GM12878 (cell line): Measurements from ENCODE around the gene ORM2. TPM values are rescaled to one million over a fixed set of nuclear protein-coding genes. Genes with fewer than 3 reads are reported as not detected.

Experiments used
- ATAC-seq: fragments of 200-7000 bp; cut with Tn5 transposase; 3 replicates; pipeline ENCODE4 v1.9.1; 2020; ENCODE audit warnings: mild to moderate bottlenecking, moderate library complexity
- BruUV-seq: library from RNA; stranded (reverse); fragments of 400-500 nt; replicated peaks from 2 replicates; lab custom pipeline; 2021; lab: Mats Ljungman, UMichigan
- CTCF ChIA-PET: fragments of 300-600 bp; sonication (Branson Sonifier 250); formaldehyde crosslinking; extraction: SDS; loops from one replicate; lab custom pipeline; 2021; ENCODE audit warnings: inconsistent platforms; lab: Yijun Ruan, JAX
- POLR2A ChIA-PET: fragments of 350-600 bp; formaldehyde crosslinking; extraction: SDS; loops from one replicate; lab custom pipeline; 2021; ENCODE audit warnings: inconsistent platforms; lab: Charles Lee
- RAD21 ChIA-PET: fragments of 300-600 bp; sonication (Branson Sonifier 250); formaldehyde crosslinking; loops from one replicate; lab custom pipeline; 2023; ENCODE audit warnings: antibody characterized with exemption; ENCODE audit not compliant: unreplicated experiment; lab: Charles Lee
- SMC1A ChIA-PET: fragments of 300-600 bp; sonication (Branson Sonifier 250); formaldehyde crosslinking; loops from one replicate; lab custom pipeline; 2023; ENCODE audit not compliant: unreplicated experiment, uncharacterized antibody; lab: Charles Lee
- DNase-seq: peaks from one replicate; pipeline ENCODE4 v3.0.0-alpha.2; 2011; ENCODE audit warnings: low read depth, low spot score
- FAIRE-seq: peaks from 3 replicates; lab custom pipeline; 2011; peaks lifted over from hg19 to GRCh38; lab: Jason Lieb, UNC
- H2AFZ ChIP-seq: 2 replicates; pipeline ENCODE4 v1.6.0; 2011; ENCODE audit warnings: low read depth, low read length, control low read depth; ENCODE audit not compliant: control insufficient read depth
- H3K27ac ChIP-seq: 2 replicates; pipeline ENCODE4 v1.5.1; 2011; ENCODE audit warnings: control low read depth; ENCODE audit not compliant: control insufficient read depth, insufficient read depth
- H3K27me3 ChIP-seq, 2 experiments: replicated peaks in 1 of 2; 2 replicates each; pipeline versions ENCODE4 v1.6.0 to v1.6.1; 2011; ENCODE audit warnings: low read length in 1 of 2; ENCODE audit not compliant: control insufficient read depth in 2 of 2, insufficient read depth in 2 of 2
- H3K36me3 ChIP-seq, 2 experiments: 2 replicates each; pipeline ENCODE4 v1.5.1; 2011; ENCODE audit warnings: low read length in 1 of 2; ENCODE audit not compliant: control insufficient read depth in 2 of 2, insufficient read depth in 2 of 2
- H3K4me1 ChIP-seq: 2 replicates; pipeline ENCODE4 v1.6.1; 2011; ENCODE audit warnings: mild to moderate bottlenecking, low read length, moderate library complexity, mixed read lengths; ENCODE audit not compliant: control insufficient read depth, insufficient read depth
- H3K4me2 ChIP-seq: 2 replicates; pipeline ENCODE4 v1.6.0; 2011; ENCODE audit warnings: control low read depth; ENCODE audit not compliant: control insufficient read depth, insufficient read depth
- H3K4me3 ChIP-seq: fragments of 200-600 bp; sonication (generic); 2 replicates; pipeline ENCODE4 v1.5.1; 2016
- H3K79me2 ChIP-seq: 2 replicates; pipeline ENCODE4 v1.6.0; 2011; ENCODE audit warnings: low read length; ENCODE audit not compliant: control insufficient read depth, insufficient read depth
- H3K9ac ChIP-seq: 2 replicates; pipeline ENCODE4 v1.8.0; 2011; ENCODE audit warnings: low read length, control low read depth, mixed read lengths; ENCODE audit not compliant: control insufficient read depth, insufficient read depth
- H3K9me3 ChIP-seq: replicated peaks from 3 replicates; pipeline ENCODE4 v1.5.1; 2011; ENCODE audit warnings: mild to moderate bottlenecking, low read length; ENCODE audit not compliant: control insufficient read depth, insufficient read depth
- H4K20me1 ChIP-seq: 2 replicates; pipeline ENCODE4 v1.6.0; 2011; ENCODE audit not compliant: control insufficient read depth, insufficient read depth
- BMI1 ChIP-seq: fragments of 450-650 bp; IDR thresholded peaks from 2 replicates; pipeline ENCODE4 v1.6.1; 2016; ENCODE audit warnings: mild to moderate bottlenecking, moderate library complexity, borderline replicate concordance
- FOS ChIP-seq: IDR thresholded peaks from 3 replicates; pipeline ENCODE4 v1.6.1; 2011; ENCODE audit warnings: borderline replicate concordance; ENCODE audit not compliant: insufficient read length; ENCODE audit errors: extremely low read depth
- KAT2A ChIP-seq: conservative IDR thresholded peaks from 2 replicates; pipeline ENCODE4 v1.6.1; 2011; ENCODE audit warnings: low read depth, low read length; ENCODE audit not compliant: control insufficient read depth
- LARP7 ChIP-seq: fragments of 450-650 bp; IDR thresholded peaks from 2 replicates; pipeline ENCODE4 v1.6.1; 2017; ENCODE audit warnings: mild to moderate bottlenecking
- NFYB ChIP-seq: IDR thresholded peaks from 2 replicates; pipeline ENCODE4 v1.6.1; 2011; ENCODE audit warnings: low read depth, mild to moderate bottlenecking, low read length, improper control_type of control experiment, moderate library complexity; ENCODE audit not compliant: insufficient read depth
- NR2C1 ChIP-seq: fragments of 450-650 bp; IDR thresholded peaks from 2 replicates; pipeline ENCODE4 v1.6.1; 2017; ENCODE audit warnings: antibody characterized with exemption, mild to moderate bottlenecking, moderate library complexity
- NR2F1 ChIP-seq: fragments of 450-650 bp; conservative IDR thresholded peaks from 2 replicates; pipeline ENCODE4 v1.6.1; 2017; ENCODE audit warnings: mild to moderate bottlenecking
- NRF1 ChIP-seq: conservative IDR thresholded peaks from 2 replicates; pipeline ENCODE4 v1.6.1; 2011; ENCODE audit warnings: mild to moderate bottlenecking, low read depth, low read length, improper control_type of control experiment
- POLR2A ChIP-seq: IDR thresholded peaks from 2 replicates; pipeline ENCODE4 v1.6.1; 2011; ENCODE audit warnings: low read depth, mild to moderate bottlenecking, low read length
- POU2F2 ChIP-seq: IDR thresholded peaks from 3 replicates; pipeline ENCODE4 v1.6.1; 2011; ENCODE audit warnings: low read depth, mild to moderate bottlenecking, low read length, borderline replicate concordance
- SIN3A ChIP-seq: IDR thresholded peaks from 2 replicates; pipeline ENCODE4 v1.6.1; 2012; ENCODE audit warnings: low read depth, low read length, improper control_type of control experiment
- SMAD1 ChIP-seq: fragments of 450-650 bp; IDR thresholded peaks from 2 replicates; pipeline ENCODE4 v1.6.1; 2018; ENCODE audit warnings: mild to moderate bottlenecking, low read depth; ENCODE audit not compliant: partially characterized antibody
- TAF1 ChIP-seq: IDR thresholded peaks from 2 replicates; pipeline ENCODE4 v1.6.1; 2011; ENCODE audit warnings: mild to moderate bottlenecking, low read depth, low read length, borderline replicate concordance
- ZNF384 ChIP-seq: IDR thresholded peaks from 2 replicates; pipeline ENCODE4 v1.6.1; 2012; ENCODE audit warnings: low read depth, mild to moderate bottlenecking, low read length, improper control_type of control experiment, borderline replicate concordance
- WGBS: methylation state at CpG from one replicate; pipeline ENCODE4 v1.1.6; 2016; ENCODE audit warnings: low lambda C conversion rate; ENCODE audit not compliant: insufficient replicate concordance, insufficient coverage; ENCODE audit errors: missing lambda C conversion rate; 5-methylcytosine and 5-hydroxymethylcytosine counted together
- in situ Hi-C: fragments of 300-500 bp; cut with MboI; formaldehyde crosslinking; loops from 9 replicates; pipeline ENCODE4 v1.14.3; 2018; ENCODE audit warnings: mixed read lengths
- intact Hi-C: fragments of 100-400 bp; cut with micrococcal nuclease; formaldehyde crosslinking; loops from one replicate; pipeline ENCODE4 v1.14.2; 2022; ENCODE audit not compliant: unreplicated experiment
- polyA plus RNA-seq, 11 experiments: library from polyadenylated mRNA; depleted of rRNA in 4 of 11; unstranded in 6 of 11; stranded (reverse) in 5 of 11; fragments of >200 nt; fragmentation: Nextera tagmentation in 4 of 11; fragmentation: Illumina TruSeq in 1 of 11; extraction: Ambion mirVana in 4 of 11; extraction: Trizol in 1 of 11; gene quantifications; 1 replicate in 1 of 11; 2 replicates in 10 of 11; pipeline versions ENCODE4 v1.2.1 to v1.2.3, GENCODE V29; 2011 to 2016; ENCODE audit warnings: inconsistent platforms in 2 of 11, missing spikeins in 2 of 11, low read depth in 1 of 11
- total RNA-seq, 4 experiments: library from RNA; depleted of rRNA in 3 of 4; stranded (reverse); fragments of >200 nt in 3 of 4; fragmentation: Illumina TruSeq in 1 of 4; extraction: Trizol in 1 of 4; gene quantifications; 2 replicates each; pipeline versions ENCODE4 v1.2.1 to v1.2.3, GENCODE V29; 2013 to 2021
- TF ChIP-seq, protein P1 (sequence below): fragments of 450-650 bp; conservative IDR thresholded peaks from 2 replicates; pipeline ENCODE4 v1.6.1; 2017; ENCODE audit warnings: mild to moderate bottlenecking, moderate library complexity
- TF ChIP-seq, protein P2 (sequence below): fragments of 450-650 bp; IDR thresholded peaks from 2 replicates; pipeline ENCODE4 v1.6.1; 2016; ENCODE audit warnings: mild to moderate bottlenecking
- TF ChIP-seq, protein P3 (sequence below): fragments of 450-650 bp; formaldehyde crosslinking; IDR thresholded peaks from 2 replicates; pipeline ENCODE4 v1.5.0; 2022; ENCODE audit warnings: mild to moderate bottlenecking, missing genetic modification characterization

ORM2 gene
- total and polyA plus RNA-seq, 10 of the 15 experiments (the other 5 are each of a cell fraction or from before 2014, with no cell fraction given) = 0.64 TPM; not detected in 9

DNA sequence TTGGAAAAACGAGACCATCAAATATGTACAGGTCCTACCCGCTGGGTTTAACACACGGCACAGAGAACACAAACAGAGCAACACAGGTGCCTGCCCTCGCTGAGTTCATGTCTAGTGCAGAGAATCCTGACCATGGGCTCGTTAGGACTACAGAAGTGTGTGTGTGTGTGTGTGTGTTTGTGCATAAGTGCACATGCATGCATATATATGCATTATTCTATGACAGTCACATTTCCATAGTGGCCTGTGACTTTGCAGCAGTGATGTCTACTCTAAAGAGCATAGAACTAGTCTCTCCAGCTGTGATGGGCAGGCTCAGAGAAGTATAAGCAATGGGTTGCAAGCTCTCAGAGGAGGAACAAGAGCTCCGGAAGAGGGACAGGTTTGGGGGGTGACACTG, 27.7 kb downstream of the ORM2 start:
- SMC1A ChIA-PET = interaction anchor here (2.0 kb wide), 1 partner anchor 33 kb away, joined by 6 read pairs; no protein-coding TSS in a partner anchor
- H3K27ac ChIP-seq = no peak overlapping the region
- DNase-seq = no peak
- no peaks in the 10 kb centered on the region for H3K9me3 ChIP-seq
- H4K20me1 ChIP-seq = peaks cover 2% of the 10 kb centered on the region; the same call in 1 of the 2 replicates
- no TSS peak for BruUV-seq
- no peak overlapping the region for H3K4me3 ChIP-seq
- FAIRE-seq = no peak
- TF ChIP-seq NR2F1 = no peak
- no peak for TF ChIP-seq ZNF384
- TF ChIP-seq, protein P1, sequence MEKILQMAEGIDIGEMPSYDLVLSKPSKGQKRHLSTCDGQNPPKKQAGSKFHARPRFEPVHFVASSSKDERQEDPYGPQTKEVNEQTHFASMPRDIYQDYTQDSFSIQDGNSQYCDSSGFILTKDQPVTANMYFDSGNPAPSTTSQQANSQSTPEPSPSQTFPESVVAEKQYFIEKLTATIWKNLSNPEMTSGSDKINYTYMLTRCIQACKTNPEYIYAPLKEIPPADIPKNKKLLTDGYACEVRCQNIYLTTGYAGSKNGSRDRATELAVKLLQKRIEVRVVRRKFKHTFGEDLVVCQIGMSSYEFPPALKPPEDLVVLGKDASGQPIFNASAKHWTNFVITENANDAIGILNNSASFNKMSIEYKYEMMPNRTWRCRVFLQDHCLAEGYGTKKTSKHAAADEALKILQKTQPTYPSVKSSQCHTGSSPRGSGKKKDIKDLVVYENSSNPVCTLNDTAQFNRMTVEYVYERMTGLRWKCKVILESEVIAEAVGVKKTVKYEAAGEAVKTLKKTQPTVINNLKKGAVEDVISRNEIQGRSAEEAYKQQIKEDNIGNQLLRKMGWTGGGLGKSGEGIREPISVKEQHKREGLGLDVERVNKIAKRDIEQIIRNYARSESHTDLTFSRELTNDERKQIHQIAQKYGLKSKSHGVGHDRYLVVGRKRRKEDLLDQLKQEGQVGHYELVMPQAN = no peak
- no peak for TF ChIP-seq FOS
- no peak for TF ChIP-seq LARP7
- no peak for TF ChIP-seq KAT2A
- TF ChIP-seq POU2F2 = no peak
- no peak for TF ChIP-seq SMAD1
- no peak for TF ChIP-seq NR2C1
- TF ChIP-seq TAF1 = no peak
- TF ChIP-seq, protein P2, sequence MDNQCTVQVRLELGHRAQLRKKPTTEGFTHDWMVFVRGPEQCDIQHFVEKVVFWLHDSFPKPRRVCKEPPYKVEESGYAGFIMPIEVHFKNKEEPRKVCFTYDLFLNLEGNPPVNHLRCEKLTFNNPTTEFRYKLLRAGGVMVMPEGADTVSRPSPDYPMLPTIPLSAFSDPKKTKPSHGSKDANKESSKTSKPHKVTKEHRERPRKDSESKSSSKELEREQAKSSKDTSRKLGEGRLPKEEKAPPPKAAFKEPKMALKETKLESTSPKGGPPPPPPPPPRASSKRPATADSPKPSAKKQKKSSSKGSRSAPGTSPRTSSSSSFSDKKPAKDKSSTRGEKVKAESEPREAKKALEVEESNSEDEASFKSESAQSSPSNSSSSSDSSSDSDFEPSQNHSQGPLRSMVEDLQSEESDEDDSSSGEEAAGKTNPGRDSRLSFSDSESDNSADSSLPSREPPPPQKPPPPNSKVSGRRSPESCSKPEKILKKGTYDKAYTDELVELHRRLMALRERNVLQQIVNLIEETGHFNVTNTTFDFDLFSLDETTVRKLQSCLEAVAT = no peak
- TF ChIP-seq NRF1 = no peak
- TF ChIP-seq, protein P3, sequence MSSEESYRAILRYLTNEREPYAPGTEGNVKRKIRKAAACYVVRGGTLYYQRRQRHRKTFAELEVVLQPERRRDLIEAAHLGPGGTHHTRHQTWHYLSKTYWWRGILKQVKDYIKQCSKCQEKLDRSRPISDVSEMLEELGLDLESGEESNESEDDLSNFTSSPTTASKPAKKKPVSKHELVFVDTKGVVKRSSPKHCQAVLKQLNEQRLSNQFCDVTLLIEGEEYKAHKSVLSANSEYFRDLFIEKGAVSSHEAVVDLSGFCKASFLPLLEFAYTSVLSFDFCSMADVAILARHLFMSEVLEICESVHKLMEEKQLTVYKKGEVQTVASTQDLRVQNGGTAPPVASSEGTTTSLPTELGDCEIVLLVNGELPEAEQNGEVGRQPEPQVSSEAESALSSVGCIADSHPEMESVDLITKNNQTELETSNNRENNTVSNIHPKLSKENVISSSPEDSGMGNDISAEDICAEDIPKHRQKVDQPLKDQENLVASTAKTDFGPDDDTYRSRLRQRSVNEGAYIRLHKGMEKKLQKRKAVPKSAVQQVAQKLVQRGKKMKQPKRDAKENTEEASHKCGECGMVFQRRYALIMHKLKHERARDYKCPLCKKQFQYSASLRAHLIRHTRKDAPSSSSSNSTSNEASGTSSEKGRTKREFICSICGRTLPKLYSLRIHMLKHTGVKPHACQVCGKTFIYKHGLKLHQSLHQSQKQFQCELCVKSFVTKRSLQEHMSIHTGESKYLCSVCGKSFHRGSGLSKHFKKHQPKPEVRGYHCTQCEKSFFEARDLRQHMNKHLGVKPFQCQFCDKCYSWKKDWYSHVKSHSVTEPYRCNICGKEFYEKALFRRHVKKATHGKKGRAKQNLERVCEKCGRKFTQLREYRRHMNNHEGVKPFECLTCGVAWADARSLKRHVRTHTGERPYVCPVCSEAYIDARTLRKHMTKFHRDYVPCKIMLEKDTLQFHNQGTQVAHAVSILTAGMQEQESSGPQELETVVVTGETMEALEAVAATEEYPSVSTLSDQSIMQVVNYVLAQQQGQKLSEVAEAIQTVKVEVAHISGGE (CRISPR knock-in tag) = no peak
- TF ChIP-seq NFYB = no peak
- no peak for TF ChIP-seq POLR2A
- TF ChIP-seq BMI1 = no peak
- TF ChIP-seq SIN3A = no peak
- H3K27me3 ChIP-seq = no peaks in the 10 kb centered on the region
- ATAC-seq = no peak
- intact Hi-C loops = no loop called here
- WGBS = 61% methylated on average over 6 of the region's 6 CpGs
- CTCF ChIA-PET = interaction anchor here (1.0 kb wide), 1 partner anchor 129 kb away, joined by 3 read pairs; no protein-coding TSS in a partner anchor
- peaks cover 51 to 68% of the 10 kb centered on the region in 2 experiments for H3K36me3 ChIP-seq
- in situ Hi-C loops = no loop called here
- RAD21 ChIA-PET = no interaction called here
- no peaks in the 10 kb centered on the region for H3K4me1 ChIP-seq
- no peak overlapping the region for H3K4me2 ChIP-seq
- no peak overlapping the region for H2AFZ ChIP-seq
- POLR2A ChIA-PET = no interaction called here
- H3K9ac ChIP-seq = no peak overlapping the region
- H3K79me2 ChIP-seq = no peaks in the 10 kb centered on the region
